ENCODE measurements around the gene KAZN.

DNA sequence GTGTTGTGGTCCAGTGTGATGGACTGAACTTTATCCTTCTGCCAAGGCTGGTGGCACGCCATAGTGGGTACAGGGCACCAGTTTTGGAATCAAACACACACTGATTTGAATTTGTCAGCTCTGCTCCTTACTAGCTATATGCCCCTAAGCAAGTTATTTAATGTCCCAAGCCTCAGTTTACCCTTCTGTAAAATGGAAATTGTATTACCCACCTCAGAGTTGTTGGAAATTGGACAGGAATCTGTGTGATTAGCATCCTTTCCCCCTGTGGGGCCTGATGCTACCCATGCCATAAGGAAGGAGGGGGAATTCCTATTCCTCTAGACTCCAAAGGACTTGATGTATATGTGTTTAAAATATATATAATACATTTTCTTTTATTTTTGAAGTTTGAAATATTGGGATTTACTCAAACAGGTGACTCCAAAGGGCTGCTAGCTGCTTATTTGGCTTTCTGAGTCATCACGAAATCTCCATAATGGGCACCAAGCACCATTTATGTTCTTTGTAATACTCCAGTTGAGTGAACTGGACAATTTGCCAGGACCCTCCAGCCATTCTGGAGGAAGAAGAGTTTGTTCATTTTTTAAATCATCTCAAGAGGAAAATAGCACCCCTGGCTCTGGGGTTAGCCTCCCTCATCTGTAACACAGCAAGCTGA is 330.5 kb downstream of the KAZN start:
- TF ChIP-seq ZNF19 (tag by site-specific recombination; IDR thresholded peaks at IDR 0.05; ENCODE audit: low read depth) (no peak), ZNF274 (IDR thresholded peaks at IDR 0.05; ENCODE audit: low read length) (no peak), ZNF274 (tag by site-specific recombination; IDR thresholded peaks at IDR 0.05; ENCODE audit: borderline replicate concordance) (no peak), ZNF23 (tag by site-specific recombination; IDR thresholded peaks at IDR 0.05; ENCODE audit: borderline replicate concordance) (no peak), PRDM1 (tag by site-specific recombination; IDR thresholded peaks at IDR 0.05) (no peak)
- TF ChIP-seq, protein P1, sequence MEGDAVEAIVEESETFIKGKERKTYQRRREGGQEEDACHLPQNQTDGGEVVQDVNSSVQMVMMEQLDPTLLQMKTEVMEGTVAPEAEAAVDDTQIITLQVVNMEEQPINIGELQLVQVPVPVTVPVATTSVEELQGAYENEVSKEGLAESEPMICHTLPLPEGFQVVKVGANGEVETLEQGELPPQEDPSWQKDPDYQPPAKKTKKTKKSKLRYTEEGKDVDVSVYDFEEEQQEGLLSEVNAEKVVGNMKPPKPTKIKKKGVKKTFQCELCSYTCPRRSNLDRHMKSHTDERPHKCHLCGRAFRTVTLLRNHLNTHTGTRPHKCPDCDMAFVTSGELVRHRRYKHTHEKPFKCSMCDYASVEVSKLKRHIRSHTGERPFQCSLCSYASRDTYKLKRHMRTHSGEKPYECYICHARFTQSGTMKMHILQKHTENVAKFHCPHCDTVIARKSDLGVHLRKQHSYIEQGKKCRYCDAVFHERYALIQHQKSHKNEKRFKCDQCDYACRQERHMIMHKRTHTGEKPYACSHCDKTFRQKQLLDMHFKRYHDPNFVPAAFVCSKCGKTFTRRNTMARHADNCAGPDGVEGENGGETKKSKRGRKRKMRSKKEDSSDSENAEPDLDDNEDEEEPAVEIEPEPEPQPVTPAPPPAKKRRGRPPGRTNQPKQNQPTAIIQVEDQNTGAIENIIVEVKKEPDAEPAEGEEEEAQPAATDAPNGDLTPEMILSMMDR (tag by site-specific recombination; IDR thresholded peaks at IDR 0.05): no peak
- TF ChIP-seq, protein P2, sequence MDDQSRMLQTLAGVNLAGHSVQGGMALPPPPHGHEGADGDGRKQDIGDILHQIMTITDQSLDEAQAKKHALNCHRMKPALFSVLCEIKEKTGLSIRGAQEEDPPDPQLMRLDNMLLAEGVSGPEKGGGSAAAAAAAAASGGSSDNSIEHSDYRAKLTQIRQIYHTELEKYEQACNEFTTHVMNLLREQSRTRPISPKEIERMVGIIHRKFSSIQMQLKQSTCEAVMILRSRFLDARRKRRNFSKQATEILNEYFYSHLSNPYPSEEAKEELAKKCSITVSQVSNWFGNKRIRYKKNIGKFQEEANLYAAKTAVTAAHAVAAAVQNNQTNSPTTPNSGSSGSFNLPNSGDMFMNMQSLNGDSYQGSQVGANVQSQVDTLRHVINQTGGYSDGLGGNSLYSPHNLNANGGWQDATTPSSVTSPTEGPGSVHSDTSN (CRISPR knock-in tag; IDR thresholded peaks at IDR 0.05): no peak

All from HEK293 (cell line).